ENCODE measurements around the gene BANK1.

BANK1 gene

DNA sequence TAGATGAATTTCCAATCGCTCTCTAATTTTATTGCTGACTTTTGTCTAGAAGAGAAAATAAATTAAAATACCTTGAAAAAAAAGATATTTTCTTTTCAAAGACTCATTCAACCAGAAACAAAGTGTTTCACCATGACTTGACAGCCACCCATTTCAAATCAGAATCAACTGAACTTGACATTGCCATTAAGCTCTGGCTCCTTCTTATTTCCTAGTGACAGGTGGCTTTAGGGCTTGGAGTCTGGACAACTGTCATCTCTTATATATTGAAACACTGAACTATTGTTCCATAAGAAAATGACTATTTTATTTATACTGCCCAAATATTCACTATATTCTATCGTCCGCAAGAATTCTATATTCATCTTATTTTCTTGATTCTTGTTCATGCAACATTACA is 325.6 kb downstream of the BANK1 start:
- H3K4me3 ChIP-seq (ENCODE audit: low read depth, low read length) = no peak overlapping the region
- DNase-seq (ENCODE audit: low read depth) = no peak

GRCh38 chr4:102120846-102121245 is 330.3 kb downstream of the BANK1 start:
- TF ChIP-seq, protein P1, sequence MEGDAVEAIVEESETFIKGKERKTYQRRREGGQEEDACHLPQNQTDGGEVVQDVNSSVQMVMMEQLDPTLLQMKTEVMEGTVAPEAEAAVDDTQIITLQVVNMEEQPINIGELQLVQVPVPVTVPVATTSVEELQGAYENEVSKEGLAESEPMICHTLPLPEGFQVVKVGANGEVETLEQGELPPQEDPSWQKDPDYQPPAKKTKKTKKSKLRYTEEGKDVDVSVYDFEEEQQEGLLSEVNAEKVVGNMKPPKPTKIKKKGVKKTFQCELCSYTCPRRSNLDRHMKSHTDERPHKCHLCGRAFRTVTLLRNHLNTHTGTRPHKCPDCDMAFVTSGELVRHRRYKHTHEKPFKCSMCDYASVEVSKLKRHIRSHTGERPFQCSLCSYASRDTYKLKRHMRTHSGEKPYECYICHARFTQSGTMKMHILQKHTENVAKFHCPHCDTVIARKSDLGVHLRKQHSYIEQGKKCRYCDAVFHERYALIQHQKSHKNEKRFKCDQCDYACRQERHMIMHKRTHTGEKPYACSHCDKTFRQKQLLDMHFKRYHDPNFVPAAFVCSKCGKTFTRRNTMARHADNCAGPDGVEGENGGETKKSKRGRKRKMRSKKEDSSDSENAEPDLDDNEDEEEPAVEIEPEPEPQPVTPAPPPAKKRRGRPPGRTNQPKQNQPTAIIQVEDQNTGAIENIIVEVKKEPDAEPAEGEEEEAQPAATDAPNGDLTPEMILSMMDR (IDR thresholded peaks at IDR 0.05; ENCODE audit: low read depth, low read length, missing control alignments) = no peak
- no peak overlapping the region for H3K4me3 ChIP-seq (ENCODE audit: low read depth, low read length)
- no peak for DNase-seq (ENCODE audit: low read depth)

More for the DNA sequence above, 325.6 kb downstream of the BANK1 start:
- TF ChIP-seq, protein P1 (IDR thresholded peaks at IDR 0.05; ENCODE audit: low read depth, low read length, missing control alignments) = no peak
